ENCODE data around the gene ATXN7L1. TPM values are rescaled to one million over a fixed set of nuclear protein-coding genes. Genes with fewer than 3 reads are reported as not detected.

The ATXN7L1 gene
- total and polyA plus RNA-seq, 2 of the 4 experiments (the other 2 are of a cell fraction) = 3.5 to 4.3 TPM

DNA sequence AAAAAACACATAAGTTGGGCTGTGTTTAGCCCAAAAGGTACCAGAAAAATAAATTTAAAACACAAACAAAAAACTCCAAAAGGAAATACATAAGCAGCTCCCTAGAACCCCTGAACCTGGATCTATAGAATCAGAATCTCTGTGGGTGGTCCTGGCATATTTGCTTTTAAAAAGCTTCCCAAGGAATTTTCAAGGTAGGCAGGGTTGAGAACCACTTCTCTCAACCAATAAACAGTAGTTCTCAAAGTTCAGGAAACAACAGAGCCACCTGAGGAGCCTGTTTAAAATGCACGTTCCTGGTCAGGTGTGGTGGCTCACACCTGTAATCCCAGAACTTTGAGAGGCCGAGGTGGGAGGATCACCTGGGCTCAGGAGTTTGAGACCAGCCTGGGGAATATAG is 12.5 kb downstream of the ATXN7L1 start:
- no peak overlapping the region for H4K8ac ChIP-seq (ENCODE audit: low read depth in 2 of 2, low read length in 2 of 2)
- peaks cover 18% of the 10 kb centered on the region for H4K20me1 ChIP-seq (ENCODE audit: insufficient read depth, low read length)
- no peak overlapping the region for H4K5ac ChIP-seq (ENCODE audit: low read depth, low read length)
- H3K9ac ChIP-seq (ENCODE audit: low read depth, low read length) = no peak overlapping the region
- no peak overlapping the region for H3K18ac ChIP-seq (ENCODE audit: low read depth, low read length)
- CTCF ChIA-PET = no interaction called here
- intact Hi-C loops (cut with micrococcal nuclease) (no loop called here), in situ Hi-C loops (cut with MboI; ENCODE audit: low sequenced_read_pairs) (no loop called here), dilution Hi-C loops (cut with HindIII; ENCODE audit: low sequenced_read_pairs, unreplicated experiment) (no loop called here)
- H2BK120ac ChIP-seq (ENCODE audit: low read depth, low read length) = no peak overlapping the region
- H3K4me3 ChIP-seq (ENCODE audit: insufficient read depth, low read depth, low read length) = no peak overlapping the region
- ATAC-seq (ENCODE audit: low read depth) (no peak), DNase-seq (no peak)
- no peak overlapping the region for H2AK5ac ChIP-seq (ENCODE audit: low read depth, low read length)
- H3K23ac ChIP-seq (ENCODE audit: low read depth, low read length) = no peak overlapping the region
- no CpG with 5 or more reads among the region's 2 CpGs for WGBS, 2 experiments (ENCODE audit: extremely low coverage in 2 of 2, insufficient read length in 1 of 2)
- no peak overlapping the region for H2AK9ac ChIP-seq (replicated peaks; ENCODE audit: low read depth, low read length, poor library complexity)
- no peaks in the 10 kb centered on the region for H3K27me3 ChIP-seq (ENCODE audit: control insufficient read depth, insufficient read depth, low read length)
- POLR2A ChIA-PET (ENCODE audit: unreplicated experiment) = no interaction called here
- no peaks in the 10 kb centered on the region for H3K9me3 ChIP-seq (ENCODE audit: control insufficient read depth, insufficient read depth, low read length)
- H3K79me1 ChIP-seq (ENCODE audit: low read depth in 1 of 2, low read length in 2 of 2) = peaks cover 4 to 33% of the 10 kb centered on the region in 2 experiments; a peak in 3 of 4 replicates
- H2BK20ac ChIP-seq (ENCODE audit: low read depth, low read length) = no peak overlapping the region
- peaks cover 11% of the 10 kb centered on the region for H3K36me3 ChIP-seq (ENCODE audit: control insufficient read depth, insufficient read depth, low read length)
- BruUV-seq (replicated peaks) = no TSS peak
- H3K27ac ChIP-seq (ENCODE audit: insufficient read depth, low read length) = no peak overlapping the region
- H3K56ac ChIP-seq (ENCODE audit: extremely low read depth, insufficient read depth, low read length) = no peak overlapping the region
- no peak for TF ChIP-seq RFX5 (IDR thresholded peaks at IDR 0.05; ENCODE audit: low read depth, low read length)
- no peak for TF ChIP-seq RAD21 (IDR thresholded peaks at IDR 0.05; ENCODE audit: low read length)
- TF ChIP-seq RCOR1 (IDR thresholded peaks at IDR 0.05; ENCODE audit: insufficient replicate concordance, low read length) = no peak
- TF ChIP-seq MAZ (IDR thresholded peaks at IDR 0.05; ENCODE audit: borderline replicate concordance, low read depth, low read length) = no peak
- TF ChIP-seq POLR2A (IDR thresholded peaks at IDR 0.05; ENCODE audit: low read depth, low read length) = no peak
- TF ChIP-seq USF2 (IDR thresholded peaks at IDR 0.05; ENCODE audit: low read depth, low read length) = no peak
- no peak for TF ChIP-seq CTCF (conservative IDR thresholded peaks at IDR 0.05; ENCODE audit: low read depth, low read length)
- TF ChIP-seq SMC3 (IDR thresholded peaks at IDR 0.05; ENCODE audit: low read depth, low read length) = no peak
- no peak for TF ChIP-seq MAFK (IDR thresholded peaks at IDR 0.05; ENCODE audit: low read depth, low read length)
- TF ChIP-seq FOS (IDR thresholded peaks at IDR 0.05; ENCODE audit: low read depth, low read length) = no peak
- no peak overlapping the region for H3K4me2 ChIP-seq (ENCODE audit: low read depth, low read length)
- H3K9me1 ChIP-seq (ENCODE audit: insufficient read depth, low read length) = peaks cover 15% of the 10 kb centered on the region; the same call in 1 of the 2 replicates
- no peak overlapping the region for H2AFZ ChIP-seq (replicated peaks; ENCODE audit: low read length, poor library complexity)
- no peak overlapping the region for H2BK15ac ChIP-seq (ENCODE audit: low read depth, low read length)
- no peak overlapping the region for H4K91ac ChIP-seq (ENCODE audit: insufficient read depth, low read depth, low read length)
- H3K4me1 ChIP-seq (ENCODE audit: control insufficient read depth, insufficient read depth, low read length) = no peaks in the 10 kb centered on the region
- H3K4ac ChIP-seq (ENCODE audit: low read depth, low read length) = no peak overlapping the region
- H2BK5ac ChIP-seq (ENCODE audit: low read depth, low read length, poor library complexity, severe bottlenecking) = no peak overlapping the region
- no peak overlapping the region for H3K14ac ChIP-seq (replicated peaks; ENCODE audit: low read depth, low read length)

All from IMR-90 (cell line).